D721Med (cell line): ENCODE data around the gene SH3BGRL.
A peak's percentile ranks its signal among the peaks of the same experiment; 100 is the strongest.

Source experiments
- DNase-seq: peaks from one replicate; pipeline ENCODE4 v3.0.0; 2011; ENCODE audit warnings: low spot score; ENCODE audit not compliant: insufficient read length
- FAIRE-seq: peaks from 2 replicates; lab custom pipeline; 2011; peaks lifted over from hg19 to GRCh38; lab: Jason Lieb, UNC
- CTCF ChIP-seq: IDR thresholded peaks from 2 replicates; pipeline ENCODE4 v1.5.1; 2012; ENCODE audit warnings: mild to moderate bottlenecking, control low read depth; ENCODE audit not compliant: insufficient read depth; ENCODE audit errors: missing control alignments

SH3BGRL gene

GRCh38 chrX:81231476-81231875, 29.6 kb downstream of the SH3BGRL start:
- no peak for TF ChIP-seq CTCF
- FAIRE-seq (peak; percentile 77), DNase-seq (no peak)

DNA sequence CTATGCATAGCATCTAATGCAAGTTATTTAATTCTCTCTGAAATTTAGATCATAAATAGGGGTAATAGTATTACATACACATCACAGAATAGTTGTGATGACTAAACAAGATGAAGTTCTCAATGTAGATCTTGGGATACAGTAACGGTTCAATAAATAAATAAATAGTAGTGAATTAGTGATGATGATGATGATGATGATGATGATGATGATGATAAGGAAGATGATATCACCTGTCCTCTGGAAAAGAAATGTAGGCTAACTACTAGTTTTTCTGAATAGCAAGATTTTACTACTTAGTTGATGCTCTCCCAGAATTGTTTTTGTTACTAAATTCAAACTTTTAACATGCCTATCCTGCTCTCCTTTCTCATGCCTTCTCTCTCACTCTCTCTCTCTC, 30.3 kb downstream of the SH3BGRL start:
- FAIRE-seq, result peak; percentile 35

DNA sequence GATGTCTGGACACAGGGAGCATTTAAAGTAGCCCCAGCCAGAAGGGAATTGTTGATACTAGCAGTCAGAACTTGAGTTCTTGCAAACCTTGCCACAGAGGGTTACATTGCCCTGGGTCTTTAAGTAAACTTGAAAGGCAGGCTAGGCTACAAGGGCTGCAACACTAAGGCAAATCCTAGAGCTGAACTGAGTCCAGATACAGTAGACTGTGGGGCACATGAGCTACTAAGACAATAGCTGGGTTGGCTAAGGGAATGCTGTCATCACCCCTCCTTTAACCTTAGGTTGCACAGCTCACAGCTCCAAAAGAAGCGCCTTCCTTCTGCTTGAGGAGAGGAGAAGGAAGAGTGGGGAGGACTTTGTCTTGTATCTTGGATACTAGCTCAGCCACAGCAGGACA, 35.6 kb downstream of the SH3BGRL start:
- no peak for FAIRE-seq
- DNase-seq, result no peak
- no peak for TF ChIP-seq CTCF

More for the DNA sequence above, 30.3 kb downstream of the SH3BGRL start:
- no peak for TF ChIP-seq CTCF
- no peak for DNase-seq

DNA sequence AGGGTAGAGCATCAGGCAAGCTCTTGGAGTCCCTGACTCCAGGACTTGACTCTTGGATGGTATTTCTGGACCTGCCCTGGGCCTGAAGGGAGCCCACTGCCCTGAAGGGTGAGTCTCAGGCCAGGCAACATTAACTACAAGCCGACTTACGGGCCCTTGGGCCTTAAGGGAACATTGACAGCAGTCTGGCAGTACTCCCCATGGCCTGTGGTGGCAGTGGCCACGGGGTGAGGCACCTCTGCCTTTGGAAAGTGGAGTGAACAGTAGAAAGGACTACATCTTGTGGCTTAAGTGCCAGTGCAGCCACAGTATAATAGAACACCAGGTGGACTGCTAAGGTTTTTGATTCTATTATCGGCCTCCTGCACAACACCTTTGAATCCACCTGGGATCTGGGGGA, 36.3 kb downstream of the SH3BGRL start:
- no peak for TF ChIP-seq CTCF
- FAIRE-seq (no peak), DNase-seq (no peak)

DNA sequence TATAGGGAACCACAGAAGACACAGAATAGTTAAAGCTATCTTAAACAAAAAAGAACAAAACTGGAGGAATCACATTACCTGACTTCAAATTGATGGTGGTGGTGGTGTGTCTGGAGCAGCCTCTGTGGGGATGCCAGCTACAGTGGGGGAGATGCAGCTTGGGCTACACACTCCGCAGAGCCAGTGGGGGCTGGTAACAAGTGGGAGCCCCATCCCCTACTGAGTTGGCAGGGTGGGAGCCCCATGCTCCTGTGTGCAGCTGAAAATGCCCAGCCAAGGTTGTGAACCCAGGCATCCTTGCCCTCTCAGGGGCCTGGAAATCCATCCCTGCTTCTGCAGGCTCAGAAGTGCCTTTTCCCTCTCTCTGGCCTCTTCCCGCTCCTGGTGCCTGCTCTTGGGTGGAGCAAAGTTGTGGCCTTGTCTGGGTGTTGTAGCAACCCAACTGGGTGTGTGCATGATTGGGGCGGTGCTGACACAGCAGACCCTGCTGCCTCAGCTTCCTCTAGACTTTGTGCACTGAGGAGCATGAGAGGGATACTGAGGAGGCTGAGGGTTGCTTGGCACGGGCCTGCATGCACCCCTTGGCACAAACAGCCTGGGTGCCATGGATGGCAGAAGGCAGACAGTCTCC, 38.9 kb downstream of the SH3BGRL start:
- DNase-seq (no peak), FAIRE-seq (no peak)

GRCh38 chrX:81241753-81242152, 39.9 kb downstream of the SH3BGRL start:
- TF ChIP-seq CTCF, result no peak
- DNase-seq (no peak), FAIRE-seq (no peak)

More for the DNA sequence above, 38.9 kb downstream of the SH3BGRL start:
- TF ChIP-seq CTCF, result no peak

DNA sequence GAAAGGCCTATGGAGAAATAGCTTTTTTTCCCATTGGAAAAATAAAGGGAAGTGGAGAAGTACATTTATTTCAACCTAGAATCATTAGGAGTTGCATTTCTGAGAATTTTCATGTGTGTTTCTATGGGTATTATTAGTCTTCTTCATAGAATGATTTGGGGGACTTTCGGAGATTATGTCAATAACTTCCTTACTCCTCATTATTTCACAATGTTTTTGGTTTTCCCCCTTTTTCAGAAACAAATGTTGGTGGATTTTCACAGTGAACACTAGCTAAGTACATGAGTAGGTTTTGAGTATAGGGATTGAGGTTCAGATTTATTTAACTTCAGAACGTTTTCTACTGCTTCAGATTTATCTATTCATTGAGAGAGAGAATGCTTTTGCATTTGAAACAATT, 54.0 kb downstream of the SH3BGRL start:
- FAIRE-seq (no peak), DNase-seq (no peak)
- TF ChIP-seq CTCF, result no peak
